Endothelial cell of umbilical vein (primary cell): ENCODE measurements around the gene GGA1. TPM values are rescaled to one million over a fixed set of nuclear protein-coding genes. Genes with fewer than 3 reads are reported as not detected.

Source experiments
- BruUV-seq: library from RNA; stranded (reverse); fragments of 400-500 nt; replicated peaks from 2 replicates; lab custom pipeline; 2021; lab: Mats Ljungman, UMichigan
- CTCF ChIA-PET: fragments of 300-600, 350-600 bp; sonication (Branson Sonifier 250); formaldehyde crosslinking; loops from one replicate; lab custom pipeline; 2021; ENCODE audit warnings: antibody characterized with exemption, inconsistent platforms; lab: Charles Lee
- POLR2A ChIA-PET: fragments of 300-600, 350-600 bp; sonication (Branson Sonifier 250); formaldehyde crosslinking; loops from one replicate; lab custom pipeline; 2021; ENCODE audit warnings: antibody characterized with exemption, inconsistent platforms; lab: Charles Lee
- DNase-seq: peaks from one replicate; pipeline ENCODE4 v3.0.0-alpha.2; 2011; ENCODE audit warnings: low read depth, low spot score
- FAIRE-seq: peaks from 2 replicates; lab custom pipeline; 2011; peaks lifted over from hg19 to GRCh38; lab: Jason Lieb, UNC
- H2AFZ ChIP-seq: 2 replicates; pipeline ENCODE4 v1.6.0; 2012; ENCODE audit warnings: low read depth, low read length, control low read depth, inconsistent platforms
- H3K27ac ChIP-seq: 2 replicates; pipeline ENCODE4 v1.5.1; 2011; ENCODE audit warnings: low read depth, mild to moderate bottlenecking, control low read depth, low read length, moderate library complexity; ENCODE audit not compliant: insufficient read depth
- H3K27me3 ChIP-seq, 2 experiments: 2 replicates each; pipeline versions ENCODE4 v1.6.0 to v1.6.1; 2011; ENCODE audit warnings: low read length in 2 of 2, mixed read lengths in 1 of 2; ENCODE audit not compliant: control insufficient read depth in 2 of 2, insufficient read depth in 2 of 2
- H3K36me3 ChIP-seq, 2 experiments: 2 replicates in 1 of 2; 3 replicates in 1 of 2; pipeline ENCODE4 v1.5.1; 2011; ENCODE audit warnings: low read length in 2 of 2, mild to moderate bottlenecking in 1 of 2, moderate library complexity in 1 of 2; ENCODE audit not compliant: control insufficient read depth in 2 of 2, insufficient read depth in 2 of 2; ENCODE audit errors: extremely low read depth in 1 of 2
- H3K4me1 ChIP-seq: 3 replicates; pipeline ENCODE4 v1.5.1; 2011; ENCODE audit warnings: mild to moderate bottlenecking, low read length; ENCODE audit not compliant: control insufficient read depth, insufficient read depth; ENCODE audit errors: extremely low read depth
- H3K4me2 ChIP-seq: 2 replicates; pipeline ENCODE4 v1.6.1; 2011; ENCODE audit warnings: low read length, control low read depth, mixed read lengths; ENCODE audit not compliant: insufficient read depth
- H3K4me3 ChIP-seq, 3 experiments: fragments of 200-600 bp in 1 of 3; sonication (generic), shearing (Covaris generic) in 1 of 3; replicated peaks in 1 of 3; 2 replicates each; pipeline ENCODE4 v1.5.1; 2011 to 2016; ENCODE audit warnings: control low read depth in 3 of 3, low read length in 3 of 3, mild to moderate bottlenecking in 2 of 3, inconsistent platforms in 1 of 3, low read depth in 1 of 3, moderate library complexity in 1 of 3; ENCODE audit not compliant: insufficient read depth in 1 of 3
- H3K79me2 ChIP-seq: 2 replicates; pipeline ENCODE4 v1.6.0; 2012; ENCODE audit warnings: low read length, inconsistent platforms; ENCODE audit not compliant: control insufficient read depth, insufficient read depth
- H3K9ac ChIP-seq: replicated peaks from 2 replicates; pipeline ENCODE3; 2011; ENCODE audit warnings: low read length, control low read depth; ENCODE audit not compliant: insufficient read depth; ENCODE audit errors: extremely low read depth
- H3K9me1 ChIP-seq: replicated peaks from 3 replicates; pipeline ENCODE4 v1.6.0; 2011; ENCODE audit warnings: mild to moderate bottlenecking, low read length; ENCODE audit not compliant: control insufficient read depth, insufficient read depth; ENCODE audit errors: extremely low read depth
- H3K9me3 ChIP-seq: replicated peaks from 2 replicates; pipeline ENCODE4 v1.5.1; 2012; ENCODE audit warnings: low read length, inconsistent platforms; ENCODE audit not compliant: control insufficient read depth, insufficient read depth
- H4K20me1 ChIP-seq: replicated peaks from 2 replicates; pipeline ENCODE3; 2011; ENCODE audit warnings: mild to moderate bottlenecking, low read length; ENCODE audit not compliant: control insufficient read depth, insufficient read depth; ENCODE audit errors: extremely low read depth
- EZH2 ChIP-seq: IDR thresholded peaks from 2 replicates; pipeline ENCODE4 v1.6.1; 2012; ENCODE audit warnings: borderline replicate concordance, low read depth, mild to moderate bottlenecking, moderate library complexity, low read length, inconsistent platforms; ENCODE audit not compliant: severe bottlenecking
- FOS ChIP-seq: IDR thresholded peaks from 2 replicates; pipeline ENCODE4 v1.6.1; 2011; ENCODE audit warnings: mild to moderate bottlenecking, low read length, moderate library complexity, borderline replicate concordance; ENCODE audit not compliant: insufficient read depth
- GATA2 ChIP-seq: IDR thresholded peaks from 2 replicates; pipeline ENCODE4 v1.7.0; 2011; ENCODE audit warnings: low read depth, mild to moderate bottlenecking, moderate library complexity, mixed read lengths, low read length; ENCODE audit not compliant: insufficient read length, insufficient read depth
- JUN ChIP-seq: IDR thresholded peaks from 2 replicates; pipeline ENCODE4 v1.6.1; 2011; ENCODE audit warnings: borderline replicate concordance, low read depth; ENCODE audit not compliant: insufficient read length, insufficient read depth
- MYC ChIP-seq: IDR thresholded peaks from one replicate; pipeline ENCODE4 v1.6.1; 2011; ENCODE audit warnings: mild to moderate bottlenecking, low read depth, low read length
- POLR2A ChIP-seq: IDR thresholded peaks from 2 replicates; pipeline ENCODE4 v1.6.1; 2012; ENCODE audit warnings: low read depth, mild to moderate bottlenecking, control low read depth, low read length
- POLR2AphosphoS5 ChIP-seq: IDR thresholded peaks from 2 replicates; pipeline ENCODE4 v1.6.1; 2012; ENCODE audit warnings: low read depth, mild to moderate bottlenecking, control low read depth, low read length, moderate library complexity; ENCODE audit not compliant: insufficient read depth
- dilution Hi-C: fragments of 300-500 bp; cut with MboI; formaldehyde crosslinking; loops from one replicate; pipeline ENCODE4 v1.15.0; 2019; ENCODE audit warnings: low sequenced_read_pairs; ENCODE audit not compliant: extremely low pct_ligation_motif_present
- intact Hi-C: fragments of 100-400 bp; cut with micrococcal nuclease; formaldehyde crosslinking; loops from one replicate; pipeline ENCODE4 v1.10.0; 2022
- polyA plus RNA-seq, 4 experiments: library from polyadenylated mRNA; depleted of rRNA in 3 of 4; stranded (reverse) in 3 of 4; unstranded in 1 of 4; fragments of >200 nt; gene quantifications; 2 replicates each; pipeline versions ENCODE4 v1.2.1 to v1.2.3, GENCODE V29; 2011 to 2012; ENCODE audit warnings: missing spikeins in 1 of 4
- total RNA-seq: library from RNA; stranded (reverse); gene quantifications from 2 replicates; pipeline ENCODE4 v1.2.3, GENCODE V29; 2021
- TF ChIP-seq, protein P1 (sequence below): IDR thresholded peaks from 2 replicates; pipeline ENCODE4 v1.6.1; 2011; ENCODE audit not compliant: insufficient read depth, insufficient read length
- TF ChIP-seq, protein P2 (sequence below), 2 donors: IDR thresholded peaks; 1 replicate in 1 of 2; 2 replicates in 1 of 2; pipeline ENCODE4 v1.5.1; 2011; ENCODE audit warnings: low read length in 2 of 2, mild to moderate bottlenecking in 2 of 2, moderate library complexity in 2 of 2, control low read depth in 1 of 2, inconsistent platforms in 1 of 2, low read depth in 1 of 2; ENCODE audit not compliant: insufficient read depth in 1 of 2; ENCODE audit errors: extremely low read depth in 1 of 2

The GGA1 gene
- total and polyA plus RNA-seq, 2 donors (not counting 3 experiments of a cell fraction or from before 2014, with no cell fraction given): 54.1 to 67.5 TPM

DNA sequence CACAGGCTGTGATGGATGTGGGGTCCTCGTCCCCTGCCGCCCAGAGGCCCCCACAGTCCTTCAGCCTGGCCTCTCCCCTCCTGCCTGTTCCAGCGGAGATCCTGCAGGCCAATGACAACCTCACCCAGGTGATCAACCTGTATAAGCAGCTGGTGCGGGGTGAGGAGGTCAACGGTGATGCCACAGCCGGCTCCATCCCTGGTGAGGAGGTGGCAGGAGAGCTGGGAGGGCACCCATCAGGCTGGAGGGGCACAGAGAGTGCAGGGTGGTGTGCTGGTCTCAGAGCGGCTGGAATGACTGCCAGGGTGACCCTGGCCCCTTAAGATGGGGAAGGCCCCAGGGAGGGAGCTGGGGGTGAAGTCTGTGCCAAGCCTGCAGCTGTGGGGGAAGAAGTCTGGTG is 16.2 kb downstream of the GGA1 start:
- POLR2A ChIA-PET: interaction anchor here (1.1 kb wide), 1 partner anchor 18 kb away, joined by 4 read pairs; no protein-coding TSS in a partner anchor
- Histone ChIP-seq H3K27ac (no peak overlapping the region), H3K9me3 (no peaks in the 10 kb centered on the region), H3K9ac (no peak overlapping the region), H4K20me1 (no peaks in the 10 kb centered on the region), H3K27me3 (no peaks in the 10 kb centered on the region), H3K79me2 (no peaks in the 10 kb centered on the region), H3K9me1 (no peaks in the 10 kb centered on the region), H3K36me3 (peaks cover 3 to 12% of the 10 kb centered on the region in 2 experiments), H3K4me1 (peaks cover 7% of the 10 kb centered on the region), H3K4me3 (no peak overlapping the region), H2AFZ (no peak overlapping the region), H3K4me2 (no peak overlapping the region)
- dilution Hi-C loops (no loop called here), intact Hi-C loops (no loop called here)
- no TSS peak for BruUV-seq
- CTCF ChIA-PET: interaction anchor here (0.6 to 3.3 kb wide), 6 partner anchors 12 to 167 kb away, joined by 3 to 28 read pairs (median 6); no protein-coding TSS in a partner anchor
- FAIRE-seq (no peak), DNase-seq (no peak)
- TF ChIP-seq JUN: no peak
- TF ChIP-seq, protein P1, sequence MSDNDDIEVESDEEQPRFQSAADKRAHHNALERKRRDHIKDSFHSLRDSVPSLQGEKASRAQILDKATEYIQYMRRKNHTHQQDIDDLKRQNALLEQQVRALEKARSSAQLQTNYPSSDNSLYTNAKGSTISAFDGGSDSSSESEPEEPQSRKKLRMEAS: no peak
- TF ChIP-seq MYC: no peak
- no peak for TF ChIP-seq POLR2AphosphoS5
- TF ChIP-seq, protein P2, sequence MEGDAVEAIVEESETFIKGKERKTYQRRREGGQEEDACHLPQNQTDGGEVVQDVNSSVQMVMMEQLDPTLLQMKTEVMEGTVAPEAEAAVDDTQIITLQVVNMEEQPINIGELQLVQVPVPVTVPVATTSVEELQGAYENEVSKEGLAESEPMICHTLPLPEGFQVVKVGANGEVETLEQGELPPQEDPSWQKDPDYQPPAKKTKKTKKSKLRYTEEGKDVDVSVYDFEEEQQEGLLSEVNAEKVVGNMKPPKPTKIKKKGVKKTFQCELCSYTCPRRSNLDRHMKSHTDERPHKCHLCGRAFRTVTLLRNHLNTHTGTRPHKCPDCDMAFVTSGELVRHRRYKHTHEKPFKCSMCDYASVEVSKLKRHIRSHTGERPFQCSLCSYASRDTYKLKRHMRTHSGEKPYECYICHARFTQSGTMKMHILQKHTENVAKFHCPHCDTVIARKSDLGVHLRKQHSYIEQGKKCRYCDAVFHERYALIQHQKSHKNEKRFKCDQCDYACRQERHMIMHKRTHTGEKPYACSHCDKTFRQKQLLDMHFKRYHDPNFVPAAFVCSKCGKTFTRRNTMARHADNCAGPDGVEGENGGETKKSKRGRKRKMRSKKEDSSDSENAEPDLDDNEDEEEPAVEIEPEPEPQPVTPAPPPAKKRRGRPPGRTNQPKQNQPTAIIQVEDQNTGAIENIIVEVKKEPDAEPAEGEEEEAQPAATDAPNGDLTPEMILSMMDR (IDR thresholded peaks at IDR 0.05; ENCODE audit: extremely low read depth in 1 of 2, insufficient read depth in 1 of 2, low read depth in 1 of 2, low read length in 2 of 2): no peak
- no peak for TF ChIP-seq EZH2
- TF ChIP-seq GATA2: no peak
- TF ChIP-seq POLR2A: no peak
- no peak for TF ChIP-seq FOS
